Measurements from ENCODE around the gene ITGA8.
"Not testable (repeated sequence)": the region's sequence is repeated elsewhere in the genome, so short reads cannot be mapped to it uniquely, and the experiment has no call there.

ITGA8 gene

DNA sequence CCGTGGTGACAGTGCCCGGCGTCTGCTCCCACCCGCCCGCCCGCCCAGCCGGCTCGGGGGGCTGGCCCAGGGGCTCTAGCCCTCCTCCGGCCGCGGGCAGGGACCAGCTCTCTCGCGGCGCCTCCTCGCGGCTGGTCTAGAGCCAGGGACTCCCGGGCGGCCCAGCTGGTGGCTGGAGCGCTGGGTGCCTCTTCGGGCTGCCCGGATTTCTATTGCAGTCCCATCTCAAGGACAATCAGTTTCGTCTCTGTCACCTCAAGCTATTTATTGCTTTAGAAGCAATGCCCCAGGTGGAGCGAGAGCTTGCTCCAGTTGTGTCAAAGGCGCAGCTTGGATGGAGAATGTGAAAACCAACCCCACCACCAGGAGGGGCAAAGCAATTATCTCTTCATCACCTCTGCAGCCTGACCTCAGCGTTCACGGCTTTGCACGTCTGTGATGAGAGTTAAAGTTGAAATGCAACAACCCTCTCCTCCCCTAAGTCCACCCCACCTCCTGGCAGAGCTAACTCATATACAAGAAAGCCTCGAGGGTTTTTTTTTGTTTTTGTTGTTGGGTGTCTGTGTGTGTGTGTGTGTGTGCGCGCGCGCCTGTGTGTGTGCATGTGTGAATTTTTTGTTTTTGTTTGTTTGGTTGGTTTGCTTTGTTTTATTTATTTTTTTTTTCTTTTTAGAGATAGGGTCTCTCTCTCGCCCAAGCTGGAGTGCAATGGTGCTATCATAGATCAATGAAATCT is at the start of gene ITGA8:
Gene ITGA8, minus strand, starts transcription at position 24 of the 736 bp plus-strand sequence. CDS start 151 bp downstream, outside the sequence.
- Histone ChIP-seq H3K36me3 (ENCODE audit: insufficient read depth, low read length) (no peaks in the 10 kb centered on the region), H3K27me3 (ENCODE audit: insufficient read depth, low read length) (peaks cover 37% of the 10 kb centered on the region), H3K4me1 (ENCODE audit: control insufficient read depth, insufficient read depth, low read length, unreplicated experiment) (peaks cover 5% of the 10 kb centered on the region), H3K79me2 (ENCODE audit: control insufficient read depth, insufficient read depth, low read length, unreplicated experiment) (no peaks in the 10 kb centered on the region), H3K4me3 (ENCODE audit: low read depth, low read length) (peak within 1 kb of the TSS; percentile 67), H3K27ac (ENCODE audit: low read depth, low read length) (no peak within 1 kb of the TSS), H2AFZ (ENCODE audit: low read length, unreplicated experiment) (peak within 1 kb of the TSS; percentile 48)

DNA sequence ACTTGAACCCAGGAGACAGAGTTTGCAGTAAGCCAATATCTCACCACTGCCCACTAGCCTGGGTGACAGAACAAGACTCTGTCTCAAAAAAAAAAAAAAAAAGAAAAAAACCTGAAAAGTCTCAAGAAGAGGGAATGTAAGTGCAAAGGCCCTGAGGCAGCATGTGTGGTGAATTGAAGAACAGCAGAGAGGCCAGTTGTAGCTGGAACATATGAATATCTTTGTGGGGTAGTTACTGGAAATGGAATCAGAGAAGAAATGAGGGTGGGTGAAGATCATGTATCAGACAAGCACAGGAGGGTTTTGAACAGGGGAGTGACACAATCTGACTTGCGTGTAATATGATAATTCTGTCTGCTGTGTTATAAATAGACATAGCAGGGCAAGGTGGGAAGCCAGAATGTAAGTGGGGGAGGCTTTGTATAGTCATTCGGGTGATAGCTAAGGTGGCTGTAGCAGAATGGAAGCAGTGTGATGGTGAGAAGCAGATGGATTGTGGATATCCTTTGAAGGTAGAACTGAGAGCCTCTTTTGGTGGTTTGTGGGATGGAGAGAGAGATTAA is 45.3 kb upstream of the ITGA8 start:
- H2AFZ ChIP-seq (ENCODE audit: low read length, unreplicated experiment): no peak overlapping the region
- H3K4me3 ChIP-seq (ENCODE audit: low read depth, low read length): no peak overlapping the region
- H3K79me2 ChIP-seq (ENCODE audit: control insufficient read depth, insufficient read depth, low read length, unreplicated experiment): no peaks in the 10 kb centered on the region
- H3K4me1 ChIP-seq (ENCODE audit: control insufficient read depth, insufficient read depth, low read length, unreplicated experiment): no peaks in the 10 kb centered on the region
- no peak overlapping the region for H3K27ac ChIP-seq (ENCODE audit: low read depth, low read length)
- no peaks in the 10 kb centered on the region for H3K36me3 ChIP-seq (ENCODE audit: insufficient read depth, low read length)
- H3K27me3 ChIP-seq (ENCODE audit: insufficient read depth, low read length): no peaks in the 10 kb centered on the region

DNA sequence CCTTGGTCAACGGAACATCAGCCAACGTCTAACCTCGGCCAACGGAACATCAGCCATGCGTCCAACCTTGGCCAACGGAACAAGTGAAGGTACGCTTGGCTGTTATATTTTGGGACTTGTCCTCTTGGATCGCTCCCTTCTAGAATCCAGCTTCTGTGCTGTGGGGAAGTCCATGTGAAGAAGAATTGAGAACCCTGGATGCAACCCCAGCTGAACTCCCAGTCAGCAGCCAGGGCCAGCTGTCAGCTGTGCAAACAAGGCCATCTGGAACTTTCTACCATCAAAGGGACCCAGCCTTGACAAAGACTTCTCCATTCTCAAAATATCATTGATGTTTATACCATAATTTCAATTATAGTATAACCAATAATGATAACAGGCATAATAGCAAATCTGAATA is 43.3 kb upstream of the ITGA8 start:
- no peaks in the 10 kb centered on the region for H3K79me2 ChIP-seq (ENCODE audit: control insufficient read depth, insufficient read depth, low read length, unreplicated experiment)
- H3K4me1 ChIP-seq (ENCODE audit: control insufficient read depth, insufficient read depth, low read length, unreplicated experiment): no peaks in the 10 kb centered on the region
- H3K36me3 ChIP-seq (ENCODE audit: insufficient read depth, low read length): no peaks in the 10 kb centered on the region
- no peak overlapping the region for H3K27ac ChIP-seq (ENCODE audit: low read depth, low read length)
- no peaks in the 10 kb centered on the region for H3K27me3 ChIP-seq (ENCODE audit: insufficient read depth, low read length)
- no peak overlapping the region for H2AFZ ChIP-seq (ENCODE audit: low read length, unreplicated experiment)
- no peak overlapping the region for H3K4me3 ChIP-seq (ENCODE audit: low read depth, low read length)

DNA sequence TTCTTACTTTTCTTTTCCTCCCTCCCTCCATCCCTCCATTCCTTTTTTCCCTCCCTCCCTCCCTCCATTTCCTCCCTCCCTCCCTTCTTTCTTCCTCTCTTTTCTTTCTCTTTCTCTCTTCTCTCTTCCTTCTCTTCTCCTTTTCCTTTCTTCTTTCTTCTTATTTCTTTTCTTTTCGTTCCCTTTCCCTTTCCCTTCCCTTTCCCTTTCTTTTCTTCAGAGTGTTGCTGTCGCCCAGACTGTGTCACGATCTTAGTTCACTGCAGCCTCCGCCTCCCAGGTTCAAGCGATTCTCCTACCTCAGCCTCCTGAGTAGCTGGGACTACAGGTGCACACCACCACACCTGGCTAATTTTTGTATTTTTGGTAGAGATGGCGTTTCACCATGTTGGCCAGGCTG is 42.5 kb upstream of the ITGA8 start:
- H2AFZ ChIP-seq (ENCODE audit: low read length, unreplicated experiment); H3K27ac ChIP-seq (ENCODE audit: low read depth, low read length); H3K79me2 ChIP-seq (ENCODE audit: control insufficient read depth, insufficient read depth, low read length, unreplicated experiment); H3K4me3 ChIP-seq (ENCODE audit: low read depth, low read length); H3K4me1 ChIP-seq (ENCODE audit: control insufficient read depth, insufficient read depth, low read length, unreplicated experiment); H3K27me3 ChIP-seq (ENCODE audit: insufficient read depth, low read length); H3K36me3 ChIP-seq (ENCODE audit: insufficient read depth, low read length): not testable (repeated sequence)

DNA sequence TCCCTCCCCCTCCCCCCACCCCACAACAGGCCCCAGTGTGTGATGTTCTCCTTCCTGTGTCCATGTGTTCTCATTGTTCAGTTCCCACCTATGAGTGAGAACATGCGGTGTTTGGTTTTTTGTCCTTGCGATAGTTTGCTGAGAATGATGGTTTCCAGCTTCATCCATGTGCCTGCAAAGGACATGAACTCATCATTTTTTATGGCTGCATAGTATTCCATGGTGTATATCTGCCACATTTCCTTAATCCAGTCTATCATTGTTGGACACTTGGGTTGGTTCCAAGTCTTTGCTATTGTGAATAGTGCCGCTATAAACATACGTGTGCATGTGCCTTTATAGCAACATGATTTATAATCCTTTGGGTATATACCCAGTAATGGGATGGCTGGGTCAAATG is 41.5 kb upstream of the ITGA8 start:
- not testable (repeated sequence) for H3K36me3 ChIP-seq (ENCODE audit: insufficient read depth, low read length); H3K27me3 ChIP-seq (ENCODE audit: insufficient read depth, low read length); H3K27ac ChIP-seq (ENCODE audit: low read depth, low read length); H2AFZ ChIP-seq (ENCODE audit: low read length, unreplicated experiment); H3K4me3 ChIP-seq (ENCODE audit: low read depth, low read length); H3K4me1 ChIP-seq (ENCODE audit: control insufficient read depth, insufficient read depth, low read length, unreplicated experiment); H3K79me2 ChIP-seq (ENCODE audit: control insufficient read depth, insufficient read depth, low read length, unreplicated experiment)

DNA sequence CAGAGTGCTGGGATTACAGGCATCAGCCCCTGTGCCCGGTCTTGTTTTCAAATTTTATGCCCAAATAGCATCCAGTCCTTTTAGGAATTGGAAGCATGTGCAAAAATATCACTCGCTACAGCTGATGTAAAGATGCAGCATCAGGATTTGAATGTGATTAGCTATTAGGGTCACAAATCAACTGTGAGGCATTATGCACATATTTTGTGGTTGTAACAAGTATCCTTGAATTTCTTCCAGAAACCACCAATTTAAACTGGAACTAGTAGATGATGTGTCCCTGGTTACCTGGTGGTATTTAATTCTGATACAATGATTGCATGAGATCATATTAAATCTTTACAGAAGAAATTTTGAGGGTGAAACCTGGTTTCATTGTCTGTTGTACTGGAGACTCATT is 41.0 kb upstream of the ITGA8 start:
- Histone ChIP-seq H3K4me1 (ENCODE audit: control insufficient read depth, insufficient read depth, low read length, unreplicated experiment) (no peaks in the 10 kb centered on the region), H2AFZ (ENCODE audit: low read length, unreplicated experiment) (no peak overlapping the region), H3K79me2 (ENCODE audit: control insufficient read depth, insufficient read depth, low read length, unreplicated experiment) (no peaks in the 10 kb centered on the region), H3K27ac (ENCODE audit: low read depth, low read length) (no peak overlapping the region), H3K27me3 (ENCODE audit: insufficient read depth, low read length) (peaks cover 1% of the 10 kb centered on the region; the same call in 1 of the 2 replicates), H3K36me3 (ENCODE audit: insufficient read depth, low read length) (no peaks in the 10 kb centered on the region), H3K4me3 (ENCODE audit: low read depth, low read length) (no peak overlapping the region)

DNA sequence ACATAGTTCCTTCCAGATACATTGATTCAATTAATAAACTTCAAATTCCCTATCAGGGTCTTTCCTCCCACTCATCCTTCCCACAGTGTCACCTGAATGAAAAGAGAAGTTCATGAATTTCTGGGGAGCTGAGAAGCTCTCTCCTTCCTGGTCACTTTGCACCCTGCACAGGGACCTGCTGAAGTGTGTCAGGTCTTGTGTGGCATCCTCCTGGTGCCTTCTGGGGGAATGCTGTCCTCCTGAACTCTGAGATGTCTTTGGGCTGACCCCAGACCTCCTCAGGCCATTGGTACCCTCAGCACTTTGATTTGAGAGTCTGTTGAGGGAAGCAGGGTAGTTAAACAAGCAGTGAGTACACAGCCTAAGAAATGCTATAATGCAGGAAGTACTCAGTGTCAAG is 39.5 kb upstream of the ITGA8 start:
- no peak overlapping the region for H3K27ac ChIP-seq (ENCODE audit: low read depth, low read length)
- no peaks in the 10 kb centered on the region for H3K79me2 ChIP-seq (ENCODE audit: control insufficient read depth, insufficient read depth, low read length, unreplicated experiment)
- H3K4me3 ChIP-seq (ENCODE audit: low read depth, low read length): no peak overlapping the region
- no peak overlapping the region for H2AFZ ChIP-seq (ENCODE audit: low read length, unreplicated experiment)
- no peaks in the 10 kb centered on the region for H3K36me3 ChIP-seq (ENCODE audit: insufficient read depth, low read length)
- peaks cover 7% of the 10 kb centered on the region; the same call in 1 of the 2 replicates for H3K27me3 ChIP-seq (ENCODE audit: insufficient read depth, low read length)
- no peaks in the 10 kb centered on the region for H3K4me1 ChIP-seq (ENCODE audit: control insufficient read depth, insufficient read depth, low read length, unreplicated experiment)

DNA sequence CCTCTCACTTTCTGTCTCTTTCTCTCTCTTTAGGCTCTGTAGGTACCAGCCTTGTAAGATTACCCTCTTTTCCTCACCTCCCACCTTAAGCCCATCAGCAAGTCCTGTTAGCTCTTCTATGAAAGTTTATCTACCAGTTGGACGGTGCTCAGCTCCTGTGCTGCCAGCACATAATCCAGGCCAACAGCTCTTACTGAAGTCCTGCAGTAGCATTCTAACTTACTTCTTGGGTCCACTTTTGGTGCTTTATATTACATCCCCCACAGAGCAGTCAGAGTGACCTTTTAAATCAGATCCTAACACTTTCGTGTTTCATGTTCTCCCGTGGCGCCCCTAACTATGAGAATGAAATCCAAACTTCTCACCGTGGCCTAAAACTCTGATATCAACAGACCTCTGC is 38.9 kb upstream of the ITGA8 start:
- H3K27ac ChIP-seq (ENCODE audit: low read depth, low read length): no peak overlapping the region
- no peaks in the 10 kb centered on the region for H3K4me1 ChIP-seq (ENCODE audit: control insufficient read depth, insufficient read depth, low read length, unreplicated experiment)
- H3K36me3 ChIP-seq (ENCODE audit: insufficient read depth, low read length): no peaks in the 10 kb centered on the region
- H2AFZ ChIP-seq (ENCODE audit: low read length, unreplicated experiment): no peak overlapping the region
- H3K27me3 ChIP-seq (ENCODE audit: insufficient read depth, low read length): peaks cover 7% of the 10 kb centered on the region; the same call in 1 of the 2 replicates
- H3K79me2 ChIP-seq (ENCODE audit: control insufficient read depth, insufficient read depth, low read length, unreplicated experiment): no peaks in the 10 kb centered on the region
- H3K4me3 ChIP-seq (ENCODE audit: low read depth, low read length): no peak overlapping the region

DNA sequence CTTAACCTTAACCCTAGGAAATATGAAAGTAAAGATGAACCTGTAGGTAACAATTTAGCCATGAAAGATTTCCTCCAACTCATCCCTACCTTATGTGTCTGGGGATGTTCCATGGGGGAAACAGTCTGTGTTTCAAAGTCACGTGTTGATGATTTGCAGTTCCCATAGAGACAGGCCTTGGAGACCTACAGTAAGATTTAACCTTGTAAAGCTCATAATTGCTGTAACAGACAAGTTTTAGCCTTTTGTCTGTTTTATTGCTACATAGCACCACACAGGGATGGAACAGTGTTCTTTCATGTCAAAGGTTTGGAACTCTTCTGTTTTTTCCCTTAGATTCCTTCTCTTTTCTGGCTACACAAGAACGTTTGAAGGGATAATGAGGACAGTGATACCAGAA is 35.2 kb upstream of the ITGA8 start:
- no peak overlapping the region for H3K27ac ChIP-seq (ENCODE audit: low read depth, low read length)
- H2AFZ ChIP-seq (ENCODE audit: low read length, unreplicated experiment): no peak overlapping the region
- H3K4me1 ChIP-seq (ENCODE audit: control insufficient read depth, insufficient read depth, low read length, unreplicated experiment): no peaks in the 10 kb centered on the region
- no peaks in the 10 kb centered on the region for H3K36me3 ChIP-seq (ENCODE audit: insufficient read depth, low read length)
- H3K27me3 ChIP-seq (ENCODE audit: insufficient read depth, low read length): peaks cover 10% of the 10 kb centered on the region; the same call in 1 of the 2 replicates
- no peak overlapping the region for H3K4me3 ChIP-seq (ENCODE audit: low read depth, low read length)
- no peaks in the 10 kb centered on the region for H3K79me2 ChIP-seq (ENCODE audit: control insufficient read depth, insufficient read depth, low read length, unreplicated experiment)

DNA sequence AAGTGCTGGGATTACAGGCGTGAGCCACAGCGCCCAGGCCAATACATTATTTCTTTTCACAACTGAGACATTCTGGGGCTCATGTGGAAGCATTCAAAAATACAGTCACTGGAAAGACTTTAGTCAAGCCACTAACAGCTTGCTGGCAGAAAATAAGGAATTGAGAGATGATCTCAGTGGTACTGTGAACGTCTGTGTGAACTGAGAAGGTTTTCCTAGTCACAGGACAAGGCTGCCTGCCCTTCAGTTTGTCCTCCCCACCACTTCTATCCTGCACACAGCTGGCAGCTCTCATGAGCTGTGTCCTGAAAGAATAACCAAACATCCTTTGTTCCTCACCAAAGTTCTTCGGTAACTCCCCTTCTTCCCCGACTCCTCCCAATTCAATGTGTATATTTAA is 31.3 kb upstream of the ITGA8 start:
- H3K4me1 ChIP-seq (ENCODE audit: control insufficient read depth, insufficient read depth, low read length, unreplicated experiment): no peaks in the 10 kb centered on the region
- no peak overlapping the region for H2AFZ ChIP-seq (ENCODE audit: low read length, unreplicated experiment)
- no peaks in the 10 kb centered on the region for H3K36me3 ChIP-seq (ENCODE audit: insufficient read depth, low read length)
- no peaks in the 10 kb centered on the region for H3K79me2 ChIP-seq (ENCODE audit: control insufficient read depth, insufficient read depth, low read length, unreplicated experiment)
- H3K4me3 ChIP-seq (ENCODE audit: low read depth, low read length): no peak overlapping the region
- H3K27me3 ChIP-seq (ENCODE audit: insufficient read depth, low read length): peaks cover 23% of the 10 kb centered on the region
- no peak overlapping the region for H3K27ac ChIP-seq (ENCODE audit: low read depth, low read length)

DNA sequence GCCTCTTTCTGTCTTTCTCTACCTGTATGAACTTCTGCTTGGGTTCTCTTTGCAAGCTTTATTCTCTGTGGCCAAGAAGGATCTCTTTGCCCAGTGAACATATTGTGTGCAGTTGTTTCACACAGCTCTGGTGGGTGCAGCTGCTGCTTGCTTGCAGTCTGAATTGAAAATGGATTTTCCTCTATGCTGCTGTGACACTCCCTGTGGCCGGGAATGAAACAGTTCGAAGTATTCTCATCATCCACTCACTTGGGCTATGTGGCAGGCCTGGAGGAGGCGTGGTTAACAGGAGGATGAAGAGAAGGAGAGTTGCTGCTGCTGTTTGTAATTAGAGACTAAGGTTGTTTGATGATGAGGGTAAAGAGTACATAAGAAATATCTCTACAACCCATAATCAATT is 28.4 kb upstream of the ITGA8 start:
- Histone ChIP-seq H3K79me2 (ENCODE audit: control insufficient read depth, insufficient read depth, low read length, unreplicated experiment) (no peaks in the 10 kb centered on the region), H3K4me3 (ENCODE audit: low read depth, low read length) (no peak overlapping the region), H3K4me1 (ENCODE audit: control insufficient read depth, insufficient read depth, low read length, unreplicated experiment) (no peaks in the 10 kb centered on the region), H3K27me3 (ENCODE audit: insufficient read depth, low read length) (peaks cover 16% of the 10 kb centered on the region; the same call in 1 of the 2 replicates), H3K27ac (ENCODE audit: low read depth, low read length) (no peak overlapping the region), H3K36me3 (ENCODE audit: insufficient read depth, low read length) (no peaks in the 10 kb centered on the region), H2AFZ (ENCODE audit: low read length, unreplicated experiment) (no peak overlapping the region)

Measured in ACC112 (cell line).